Measurements from ENCODE around the gene B4GAT1.
"Not testable (repeated sequence)": the region's sequence is repeated elsewhere in the genome, so short reads cannot be mapped to it uniquely, and the experiment has no call there.

The B4GAT1 gene

GRCh38 chr11:66347425-66348276, at the start of gene B4GAT1:
Gene B4GAT1 (minus strand): TSS chr11:66347629. CDS start chr11:66347545, 84 bp downstream.
- ATAC-seq (replicated peaks), result peak; percentile 68 to 70
- DNase-seq, result peak; percentile 88
- peaks cover 7 to 14% of the 10 kb centered on the region in 2 donors for H3K36me3 Mint-ChIP-seq
- H3K27me3 Mint-ChIP-seq, result peaks cover 5 to 7% of the 10 kb centered on the region in 2 donors
- H3K9me3 Mint-ChIP-seq, result peaks cover 2 to 4% of the 10 kb centered on the region in 2 donors
- H3K4me1 Mint-ChIP-seq, result peaks cover 22 to 40% of the 10 kb centered on the region in 2 donors
- peak within 1 kb of the TSS; percentile 85 to 92 for H3K4me3 Mint-ChIP-seq
- H3K27ac Mint-ChIP-seq, result peak within 1 kb of the TSS; percentile 99

- Mint-ChIP-seq H3K27me3 (peaks cover 5 to 12% of the 10 kb centered on the region in 2 donors), H3K27ac (no peak overlapping the region), H3K36me3 (no peaks in the 10 kb centered on the region), H3K4me3 (no peak overlapping the region), H3K4me1 (no peaks in the 10 kb centered on the region), H3K9me3 (no peaks in the 10 kb centered on the region)
- no peak for DNase-seq
- ATAC-seq (replicated peaks), result no peak
These were observed 46.5 kb upstream of the B4GAT1 start for GRCh38 chr11:66393954-66394353.

- H3K36me3 Mint-ChIP-seq, result no peaks in the 10 kb centered on the region
- H3K4me3 Mint-ChIP-seq, result no peak overlapping the region
- peaks cover 0 to 6% of the 10 kb centered on the region in 2 donors for H3K27me3 Mint-ChIP-seq
- peaks cover 0 to 1% of the 10 kb centered on the region in 2 donors for H3K4me1 Mint-ChIP-seq
- DNase-seq (no peak), ATAC-seq (replicated peaks) (peak; percentile 38 to 41)
- no peak overlapping the region for H3K27ac Mint-ChIP-seq
- H3K9me3 Mint-ChIP-seq, result no peaks in the 10 kb centered on the region
These were observed 43.9 kb upstream of the B4GAT1 start for GRCh38 chr11:66391322-66391721.

GRCh38 chr11:66388780-66389386, 41.5 kb upstream of the B4GAT1 start:
- Mint-ChIP-seq H3K27ac (no peak overlapping the region), H3K4me3 (no peak overlapping the region), H3K4me1 (peaks cover 4 to 7% of the 10 kb centered on the region in 2 donors), H3K9me3 (no peaks in the 10 kb centered on the region), H3K27me3 (peaks cover 0 to 5% of the 10 kb centered on the region in 2 donors), H3K36me3 (no peaks in the 10 kb centered on the region)
- DNase-seq, result peak; percentile 40
- ATAC-seq (replicated peaks), result peak; percentile 62 to 68

GRCh38 chr11:66386171-66387069, 39.0 kb upstream of the B4GAT1 start:
- peak overlapping the region; percentile 23 to 55 for H3K4me3 Mint-ChIP-seq
- H3K27ac Mint-ChIP-seq, result no peak overlapping the region
- H3K4me1 Mint-ChIP-seq, result peaks cover 4 to 7% of the 10 kb centered on the region in 2 donors
- no peaks in the 10 kb centered on the region for H3K36me3 Mint-ChIP-seq
- peak; percentile 58 for DNase-seq
- peak; percentile 76 to 84 for ATAC-seq (replicated peaks)
- H3K9me3 Mint-ChIP-seq, result no peaks in the 10 kb centered on the region
- H3K27me3 Mint-ChIP-seq, result peaks cover 0 to 5% of the 10 kb centered on the region in 2 donors

GRCh38 chr11:66384316-66384715, 36.9 kb upstream of the B4GAT1 start:
- H3K36me3 Mint-ChIP-seq; H3K4me3 Mint-ChIP-seq; H3K27me3 Mint-ChIP-seq; H3K9me3 Mint-ChIP-seq; ATAC-seq (replicated peaks); DNase-seq; H3K27ac Mint-ChIP-seq; H3K4me1 Mint-ChIP-seq: not testable (repeated sequence)

- not testable (repeated sequence) for H3K27me3 Mint-ChIP-seq; DNase-seq; H3K36me3 Mint-ChIP-seq; H3K4me1 Mint-ChIP-seq; H3K27ac Mint-ChIP-seq; H3K4me3 Mint-ChIP-seq; H3K9me3 Mint-ChIP-seq; ATAC-seq (replicated peaks)
These were observed 32.8 kb upstream of the B4GAT1 start for GRCh38 chr11:66380264-66380663.

- H3K27ac Mint-ChIP-seq; ATAC-seq (replicated peaks); H3K27me3 Mint-ChIP-seq; H3K4me3 Mint-ChIP-seq; DNase-seq; H3K9me3 Mint-ChIP-seq: not testable (repeated sequence)
- H3K4me1 Mint-ChIP-seq, result peaks cover 10 to 21% of the 10 kb centered on the region in 2 donors
- H3K36me3 Mint-ChIP-seq, result peaks cover 8 to 11% of the 10 kb centered on the region in 2 donors
These were observed 26.4 kb upstream of the B4GAT1 start for GRCh38 chr11:66373690-66374287.

GRCh38 chr11:66373265-66373664, 25.8 kb upstream of the B4GAT1 start:
- no peak for ATAC-seq (replicated peaks)
- Mint-ChIP-seq H3K27ac (no peak overlapping the region), H3K4me3 (no peak overlapping the region), H3K4me1 (peaks cover 11 to 27% of the 10 kb centered on the region in 2 donors), H3K9me3 (no peaks in the 10 kb centered on the region), H3K27me3 (peaks cover 0 to 5% of the 10 kb centered on the region in 2 donors), H3K36me3 (peaks cover 10 to 14% of the 10 kb centered on the region in 2 donors)
- no peak for DNase-seq

- Mint-ChIP-seq H3K9me3 (no peaks in the 10 kb centered on the region), H3K27ac (peak within 1 kb of the TSS; percentile 92), H3K4me1 (peaks cover 12 to 30% of the 10 kb centered on the region in 2 donors), H3K4me3 (peak within 1 kb of the TSS; percentile 85 to 87), H3K27me3 (peaks cover 0 to 3% of the 10 kb centered on the region in 2 donors), H3K36me3 (peaks cover 12 to 22% of the 10 kb centered on the region in 2 donors)
- ATAC-seq (replicated peaks) (peak; percentile 87 to 88), DNase-seq (peak; percentile 75)
These were observed 24.4 kb upstream of the B4GAT1 start, which contains the start of gene SLC29A2 for GRCh38 chr11:66371627-66372415. Gene SLC29A2 (minus strand): TSS chr11:66371760. CDS start chr11:66371591, 169 bp downstream.

- ATAC-seq (replicated peaks) (no peak), DNase-seq (no peak)
- Mint-ChIP-seq H3K27me3 (no peaks in the 10 kb centered on the region), H3K4me1 (peaks cover 12 to 30% of the 10 kb centered on the region in 2 donors), H3K9me3 (no peaks in the 10 kb centered on the region), H3K36me3 (peaks cover 20 to 28% of the 10 kb centered on the region in 2 donors), H3K4me3 (no peak overlapping the region), H3K27ac (peak overlapping the region; percentile 17)
These were observed 21.9 kb upstream of the B4GAT1 start for GRCh38 chr11:66369073-66369894.

GRCh38 chr11:66368484-66368883, 21.1 kb upstream of the B4GAT1 start:
- H3K4me1 Mint-ChIP-seq, result peaks cover 12 to 30% of the 10 kb centered on the region in 2 donors
- no peak overlapping the region for H3K27ac Mint-ChIP-seq
- no peaks in the 10 kb centered on the region for H3K9me3 Mint-ChIP-seq
- DNase-seq (no peak), ATAC-seq (replicated peaks) (no peak)
- peaks cover 25 to 36% of the 10 kb centered on the region in 2 donors for H3K36me3 Mint-ChIP-seq
- no peak overlapping the region for H3K4me3 Mint-ChIP-seq
- H3K27me3 Mint-ChIP-seq, result no peaks in the 10 kb centered on the region

All from stimulated activated naive B cell treated with anti-CD40 and anti-IgM and Interleukin-4, amounts not matched to agents 10 μg/mL and 1 μg/mL and 100 μg/mL, for 72 hours (primary cell).